SK-N-SH (cell line): ENCODE measurements around the gene C9orf78. TPM values are rescaled to one million over a fixed set of nuclear protein-coding genes. Genes with fewer than 3 reads are reported as not detected.

Source experiments
- CTCF ChIA-PET: fragments of 300-600, 350-600 bp; formaldehyde crosslinking; extraction: SDS; loops from one replicate; lab custom pipeline; 2021; lab: Yijun Ruan, JAX
- POLR2A ChIA-PET: fragments of 350-600 bp; sonication (Branson Sonifier 250); formaldehyde crosslinking; extraction: SDS; loops from one replicate; lab custom pipeline; 2020; ENCODE audit warnings: antibody characterized with exemption, inconsistent platforms; lab: Yijun Ruan, JAX
- DNase-seq: peaks from one replicate; pipeline ENCODE4 v3.0.0; 2012
- H2AFZ ChIP-seq: fragments of 200-600 bp; sonication (generic); 2 replicates; pipeline ENCODE4 v1.8.1; 2016; ENCODE audit warnings: antibody characterized with exemption, mild to moderate bottlenecking, low read depth
- H3F3A ChIP-seq: fragments of 200-600 bp; sonication (generic); replicated peaks from 2 replicates; pipeline ENCODE3; 2016; ENCODE audit warnings: antibody characterized with exemption, mild to moderate bottlenecking; ENCODE audit not compliant: insufficient read depth
- H3K27ac ChIP-seq, 2 experiments: fragments of 200-500 bp in 1 of 2; fragments of 200-600 bp in 1 of 2; sonication (Bioruptor generic) in 1 of 2; sonication (generic), shearing (Covaris generic) in 1 of 2; 2 replicates each; pipeline versions ENCODE4 v1.5.1 to v1.6.1; 2014 to 2016; ENCODE audit warnings: low read depth in 2 of 2, inconsistent platforms in 1 of 2, low read length in 1 of 2, mild to moderate bottlenecking in 1 of 2, mixed read lengths in 1 of 2
- H3K27me3 ChIP-seq: fragments of 200-600 bp; sonication (generic), shearing (Covaris generic); 2 replicates; pipeline ENCODE4 v1.6.1; 2016; ENCODE audit warnings: mixed run types; ENCODE audit not compliant: insufficient read depth
- H3K36me3 ChIP-seq, 2 experiments: fragments of 200-500 bp in 1 of 2; fragments of 200-600 bp in 1 of 2; sonication (Bioruptor generic) in 1 of 2; sonication (generic) in 1 of 2; replicated peaks in 1 of 2; 2 replicates each; pipeline versions ENCODE3 to v1.5.1; 2014 to 2016; ENCODE audit warnings: low read length in 1 of 2, mild to moderate bottlenecking in 1 of 2; ENCODE audit not compliant: insufficient read depth in 2 of 2, control insufficient read depth in 1 of 2
- H3K4me1 ChIP-seq, 2 experiments: fragments of 200-500 bp in 1 of 2; fragments of 200-600 bp in 1 of 2; sonication (Bioruptor generic) in 1 of 2; sonication (generic), shearing (Covaris generic) in 1 of 2; 2 replicates each; pipeline versions ENCODE4 v1.5.1 to v1.6.1; 2014 to 2016; ENCODE audit warnings: low read depth in 1 of 2, low read length in 1 of 2, mixed run types in 1 of 2; ENCODE audit not compliant: insufficient read depth in 2 of 2, control insufficient read depth in 1 of 2
- H3K4me2 ChIP-seq: fragments of 200-600 bp; sonication (generic), shearing (Covaris generic); 2 replicates; pipeline ENCODE4 v1.6.1; 2017; ENCODE audit warnings: mixed run types
- H3K4me3 ChIP-seq, 2 experiments: fragments of 200-500 bp in 1 of 2; fragments of 200-600 bp in 1 of 2; sonication (Bioruptor generic) in 1 of 2; sonication (generic), shearing (Covaris generic) in 1 of 2; 2 replicates each; pipeline versions ENCODE4 v1.5.1 to v1.8.1; 2014 to 2016; ENCODE audit warnings: low read depth in 2 of 2, inconsistent platforms in 1 of 2, low read length in 1 of 2, mild to moderate bottlenecking in 1 of 2, mixed read lengths in 1 of 2, moderate library complexity in 1 of 2
- H3K79me2 ChIP-seq: fragments of 200-600 bp; sonication (generic); 2 replicates; pipeline ENCODE4 v1.8.1; 2017; ENCODE audit warnings: mild to moderate bottlenecking; ENCODE audit not compliant: insufficient read depth
- H3K9ac ChIP-seq: fragments of 200-600 bp; sonication (generic); 2 replicates; pipeline ENCODE4 v1.6.1; 2017; ENCODE audit warnings: mixed run types
- H3K9me2 ChIP-seq: fragments of 200-600 bp; sonication (generic); 2 replicates; pipeline ENCODE4 v1.6.1; 2017; ENCODE audit warnings: mixed run types
- H3K9me3 ChIP-seq: fragments of 200-600 bp; sonication (generic); 2 replicates; pipeline ENCODE4 v1.6.1; 2017; ENCODE audit warnings: mixed run types, mild to moderate bottlenecking, moderate library complexity
- H4K20me1 ChIP-seq: fragments of 200-600 bp; sonication (generic); 2 replicates; pipeline ENCODE4 v1.6.1; 2017; ENCODE audit warnings: mild to moderate bottlenecking, mixed run types; ENCODE audit not compliant: insufficient read depth
- CHD2 ChIP-seq: fragments of 150-350 bp; IDR thresholded peaks from 2 replicates; pipeline ENCODE4 v1.6.1; 2018; ENCODE audit warnings: low read length; ENCODE audit not compliant: partially characterized antibody
- CTCF ChIP-seq: fragments of 200-600 bp; sonication (generic); IDR thresholded peaks from 2 replicates; pipeline ENCODE4 v1.6.1; 2017; ENCODE audit warnings: antibody characterized with exemption, mild to moderate bottlenecking, moderate library complexity
- EP300 ChIP-seq, 2 experiments: IDR thresholded peaks; 2 replicates each; pipeline versions ENCODE4 v1.4.0 to v1.6.1; 2012; ENCODE audit warnings: borderline replicate concordance in 1 of 2, low read depth in 1 of 2, low read length in 1 of 2
- GABPA ChIP-seq: IDR thresholded peaks from 2 replicates; pipeline ENCODE4 v1.4.0; 2012; ENCODE audit warnings: low read depth, mild to moderate bottlenecking
- MAX ChIP-seq: IDR thresholded peaks from 2 replicates; pipeline ENCODE4 v1.4.0; 2012; ENCODE audit warnings: low read depth
- MXI1 ChIP-seq: IDR thresholded peaks from 2 replicates; pipeline ENCODE4 v1.6.1; 2012; ENCODE audit warnings: mild to moderate bottlenecking, low read depth, low read length, improper control_type of control experiment
- NFIC ChIP-seq: IDR thresholded peaks from 2 replicates; pipeline ENCODE4 v1.4.0; 2012; ENCODE audit warnings: borderline replicate concordance
- POLR2AphosphoS5 ChIP-seq: IDR thresholded peaks from 2 replicates; pipeline ENCODE4 v1.6.1; 2012; ENCODE audit warnings: low read depth, low read length
- RAD21 ChIP-seq: IDR thresholded peaks from 2 replicates; pipeline ENCODE4 v1.6.1; 2012; ENCODE audit warnings: mild to moderate bottlenecking, low read length
- RCOR1 ChIP-seq: fragments of 150-350 bp; IDR thresholded peaks from 2 replicates; pipeline ENCODE4 v1.6.1; 2017; ENCODE audit warnings: antibody characterized with exemption, low read length
- REST ChIP-seq: IDR thresholded peaks from 2 replicates; pipeline ENCODE4 v1.6.1; 2012; ENCODE audit warnings: mild to moderate bottlenecking, low read depth, low read length, moderate library complexity
- SIN3A ChIP-seq: IDR thresholded peaks from 2 replicates; pipeline ENCODE4 v1.6.1; 2012; ENCODE audit warnings: low read depth, mild to moderate bottlenecking, low read length, moderate library complexity, borderline replicate concordance
- TAF1 ChIP-seq: IDR thresholded peaks from 2 replicates; pipeline ENCODE4 v1.6.1; 2012; ENCODE audit warnings: low read depth, mild to moderate bottlenecking, low read length, moderate library complexity, borderline replicate concordance
- TCF12 ChIP-seq: IDR thresholded peaks from 2 replicates; pipeline ENCODE4 v1.4.0; 2012
- YY1 ChIP-seq: IDR thresholded peaks from 2 replicates; pipeline ENCODE4 v1.4.0; 2012; ENCODE audit warnings: low read depth, mild to moderate bottlenecking
- WGBS: methylation state at CpG from one replicate; pipeline ENCODE4 v1.1.6; 2017; ENCODE audit warnings: low lambda C conversion rate; 5-methylcytosine and 5-hydroxymethylcytosine counted together
- polyA plus RNA-seq, 3 experiments: library from polyadenylated mRNA; depleted of rRNA; stranded (reverse); fragments of >200 nt; gene quantifications; 2 replicates each; pipeline ENCODE4 v1.2.3, GENCODE V29; 2012

Gene C9orf78
- polyA plus RNA-seq, 1 of the 3 experiments (the other 2 are of a cell fraction): 59.2 TPM

GRCh38 chr9:129860653-129861446, 25.8 kb upstream of the C9orf78 start:
- TF ChIP-seq RAD21 (no peak), SIN3A (no peak), RCOR1 (no peak), GABPA (no peak), EP300 (IDR thresholded peaks at IDR 0.05; ENCODE audit: borderline replicate concordance in 1 of 2, low read depth in 1 of 2, low read length in 1 of 2) (no peak), CTCF (no peak), TCF12 (no peak), MAX (no peak), POLR2AphosphoS5 (no peak), MXI1 (no peak), TAF1 (no peak), CHD2 (no peak), NFIC (no peak)
- H3K9me2 ChIP-seq: no peaks in the 10 kb centered on the region
- no peak overlapping the region for H3K9ac ChIP-seq
- no peak overlapping the region for H3K4me2 ChIP-seq
- H4K20me1 ChIP-seq: no peaks in the 10 kb centered on the region
- H3K4me1 ChIP-seq: peaks cover 0 to 13% of the 10 kb centered on the region in 2 experiments; a peak in 1 of 4 replicates
- ChIA-PET CTCF (no interaction called here), POLR2A (interaction anchor here (0.9 kb wide), 1 partner anchor 8 kb away, joined by 3 read pairs; no protein-coding TSS in a partner anchor)
- no peak overlapping the region for H2AFZ ChIP-seq
- no peak for DNase-seq
- no peaks in the 10 kb centered on the region for H3K79me2 ChIP-seq
- no peaks in the 10 kb centered on the region for H3K9me3 ChIP-seq
- no peak overlapping the region for H3K27ac ChIP-seq
- WGBS: 91% methylated on average over 7 of the region's 11 CpGs
- H3F3A ChIP-seq: no peaks in the 10 kb centered on the region
- no peak overlapping the region for H3K4me3 ChIP-seq
- peaks cover 5 to 34% of the 10 kb centered on the region in 2 experiments for H3K36me3 ChIP-seq
- H3K27me3 ChIP-seq: no peaks in the 10 kb centered on the region

GRCh38 chr9:129858167-129858962, 23.3 kb upstream of the C9orf78 start:
- Histone ChIP-seq H3K9me2 (no peaks in the 10 kb centered on the region), H3K79me2 (no peaks in the 10 kb centered on the region), H3K27ac (no peak overlapping the region), H3F3A (no peaks in the 10 kb centered on the region), H3K4me2 (no peak overlapping the region), H3K27me3 (no peaks in the 10 kb centered on the region), H3K9ac (no peak overlapping the region), H3K9me3 (no peaks in the 10 kb centered on the region), H3K36me3 (peaks cover 15 to 51% of the 10 kb centered on the region in 2 experiments), H3K4me1 (peaks cover 0 to 17% of the 10 kb centered on the region in 2 experiments; a peak in 1 of 4 replicates), H2AFZ (no peak overlapping the region), H3K4me3 (no peak overlapping the region), H4K20me1 (no peaks in the 10 kb centered on the region)
- WGBS: 98% methylated on average over 7 of the region's 11 CpGs
- TF ChIP-seq EP300 (IDR thresholded peaks at IDR 0.05; ENCODE audit: borderline replicate concordance in 1 of 2, low read depth in 1 of 2, low read length in 1 of 2) (no peak), YY1 (no peak), CTCF (no peak), POLR2AphosphoS5 (no peak), REST (no peak)
- no peak for DNase-seq
- POLR2A ChIA-PET: no interaction called here
- CTCF ChIA-PET: no interaction called here
